Fibroblast of pulmonary artery (primary cell): Measurements from ENCODE around the gene ERFL.
"Not testable (repeated sequence)": the region's sequence is repeated elsewhere in the genome, so short reads cannot be mapped to it uniquely, and the experiment has no call there.

Experiments
- DNase-seq: peaks from one replicate; pipeline ENCODE4 v3.0.0-alpha.2; 2010; ENCODE audit warnings: low read depth
- H3K4me3 ChIP-seq: replicated peaks from 2 replicates; pipeline ENCODE4 v1.5.1; 2011; ENCODE audit warnings: low read depth, mild to moderate bottlenecking, control low read depth, low read length, moderate library complexity
- CTCF ChIP-seq: IDR thresholded peaks from 2 replicates; pipeline ENCODE4 v1.5.1; 2011; ENCODE audit warnings: mild to moderate bottlenecking, control low read depth, low read length, inconsistent platforms; ENCODE audit errors: missing control alignments

The ERFL gene

GRCh38 chr19:41941410-41942202, 13.4 kb upstream of the ERFL start:
- no peak for DNase-seq
- H3K4me3 ChIP-seq: no peak overlapping the region

GRCh38 chr19:41940731-41941409, 12.6 kb upstream of the ERFL start:
- no peak for TF ChIP-seq CTCF
- H3K4me3 ChIP-seq: peak overlapping the region; percentile 46
- no peak for DNase-seq

More at GRCh38 chr19:41941410-41942202, 13.4 kb upstream of the ERFL start:
- TF ChIP-seq CTCF: no peak

GRCh38 chr19:41939861-41940730, 11.8 kb upstream of the ERFL start:
- no peak for TF ChIP-seq CTCF
- peak overlapping the region; percentile 46 for H3K4me3 ChIP-seq
- DNase-seq: no peak

DNA sequence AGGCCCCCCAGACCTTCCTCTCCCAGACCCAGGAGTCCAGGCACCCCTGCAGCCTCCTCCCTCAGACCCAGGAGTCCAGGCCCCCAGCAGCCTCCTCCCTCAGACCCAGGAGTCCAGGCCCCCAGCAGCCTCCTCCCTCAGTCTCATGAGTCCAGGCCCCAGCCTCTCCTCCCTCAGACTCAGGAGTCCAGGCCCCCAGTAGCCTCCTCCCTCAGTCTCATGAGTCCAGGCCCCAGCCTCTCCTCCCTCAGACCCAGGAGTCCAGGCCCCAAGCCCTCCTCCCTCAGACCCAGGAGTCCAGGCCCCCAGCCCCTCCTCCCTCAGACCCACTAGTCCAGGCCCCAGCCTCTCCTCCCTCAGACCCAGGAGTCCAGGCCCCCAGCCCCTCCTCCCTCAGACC, 11.0 kb upstream of the ERFL start:
- DNase-seq: not testable (repeated sequence)

GRCh38 chr19:41937525-41938468, 9.5 kb upstream of the ERFL start:
- no peak for DNase-seq
- no peak for TF ChIP-seq CTCF
- H3K4me3 ChIP-seq: no peak overlapping the region

More for the DNA sequence above, 11.0 kb upstream of the ERFL start:
- not testable (repeated sequence) for H3K4me3 ChIP-seq

GRCh38 chr19:41936961-41937360, 8.7 kb upstream of the ERFL start:
- no peak overlapping the region for H3K4me3 ChIP-seq
- TF ChIP-seq CTCF: no peak
- no peak for DNase-seq
